H1 (cell line): ENCODE data around the gene CCDC89. TPM values are rescaled to one million over a fixed set of nuclear protein-coding genes. Genes with fewer than 3 reads are reported as not detected.

Experiments used
- CTCF ChIA-PET: fragments of 300-600 bp; sonication (Branson Sonifier 250); formaldehyde crosslinking; loops from one replicate; lab custom pipeline; 2021; ENCODE audit not compliant: partially characterized antibody; lab: Charles Lee
- POLR2A ChIA-PET: fragments of 300-600 bp; sonication (Branson Sonifier 250); formaldehyde crosslinking; loops from one replicate; lab custom pipeline; 2021; ENCODE audit warnings: inconsistent platforms; ENCODE audit not compliant: partially characterized antibody; lab: Charles Lee
- DNase-seq, 2 experiments: peaks; one replicate each; pipeline versions ENCODE4 v3.0.0 to v3.0.0-alpha.2; 2010 to 2022; ENCODE audit warnings: low spot score in 2 of 2, low read depth in 1 of 2, mixed read lengths in 1 of 2
- FAIRE-seq: peaks from 2 replicates; lab custom pipeline; 2011; peaks lifted over from hg19 to GRCh38; lab: Jason Lieb, UNC
- H2AFZ ChIP-seq: 2 replicates; pipeline ENCODE4 v1.8.1; 2012; ENCODE audit warnings: low read length, inconsistent platforms
- H2AK5ac ChIP-seq: 2 replicates; pipeline ENCODE4 v1.6.1; 2013; ENCODE audit warnings: low read depth, low read length
- H2BK120ac ChIP-seq: replicated peaks from 2 replicates; pipeline ENCODE3; 2013; ENCODE audit warnings: low read depth, low read length, inconsistent platforms
- H2BK12ac ChIP-seq: 2 replicates; pipeline ENCODE4 v1.6.1; 2013; ENCODE audit warnings: low read depth, low read length
- H2BK15ac ChIP-seq: 2 replicates; pipeline ENCODE4 v1.6.1; 2013; ENCODE audit warnings: low read length
- H2BK20ac ChIP-seq: 2 replicates; pipeline ENCODE4 v1.6.1; 2013; ENCODE audit warnings: low read length
- H2BK5ac ChIP-seq: 2 replicates; pipeline ENCODE4 v1.6.1; 2013; ENCODE audit warnings: low read depth, low read length
- H3K14ac ChIP-seq: 2 replicates; pipeline ENCODE4 v1.6.1; 2013; ENCODE audit warnings: inconsistent platforms; ENCODE audit not compliant: insufficient read length
- H3K18ac ChIP-seq: 2 replicates; pipeline ENCODE4 v1.6.1; 2013; ENCODE audit warnings: low read length; ENCODE audit errors: extremely low read depth
- H3K23ac ChIP-seq: 2 replicates; pipeline ENCODE4 v1.6.1; 2013; ENCODE audit warnings: inconsistent platforms; ENCODE audit not compliant: insufficient read length
- H3K23me2 ChIP-seq: 2 replicates; pipeline ENCODE4 v1.6.1; 2013; ENCODE audit warnings: low read depth, low read length
- H3K27ac ChIP-seq: 2 replicates; pipeline ENCODE4 v1.6.1; 2011; ENCODE audit warnings: low read depth, low read length, inconsistent platforms
- H3K27me3 ChIP-seq, 4 experiments: replicated peaks in 1 of 4; 1 replicate in 1 of 4; 2 replicates in 3 of 4; pipeline versions ENCODE4 v1.6.1 to v1.8.1; 2011 to 2013; ENCODE audit warnings: low read length in 3 of 4, mild to moderate bottlenecking in 3 of 4, inconsistent platforms in 2 of 4, mixed read lengths in 2 of 4, moderate library complexity in 1 of 4; ENCODE audit not compliant: control insufficient read depth in 3 of 4, insufficient read depth in 3 of 4; ENCODE audit errors: extremely low read depth in 1 of 4
- H3K36me3 ChIP-seq, 4 experiments: 2 replicates each; pipeline versions ENCODE4 v1.6.1 to v1.8.1; 2011 to 2013; ENCODE audit warnings: mild to moderate bottlenecking in 4 of 4, low read length in 3 of 4, moderate library complexity in 2 of 4, control low read depth in 1 of 4, inconsistent platforms in 1 of 4; ENCODE audit not compliant: insufficient read depth in 4 of 4, control insufficient read depth in 2 of 4
- H3K4ac ChIP-seq: replicated peaks from 2 replicates; pipeline ENCODE3; 2013; ENCODE audit warnings: low read length, low read depth, mixed read lengths, inconsistent platforms; ENCODE audit not compliant: insufficient read length
- H3K4me1 ChIP-seq, 4 experiments: replicated peaks in 1 of 4; 1 replicate in 1 of 4; 2 replicates in 3 of 4; pipeline versions ENCODE4 v1.6.1 to v1.8.1; 2011 to 2013; ENCODE audit warnings: low read length in 3 of 4, inconsistent platforms in 2 of 4, mixed read lengths in 1 of 4; ENCODE audit not compliant: insufficient read depth in 4 of 4, control insufficient read depth in 3 of 4
- H3K4me2 ChIP-seq, 2 experiments: 2 replicates each; pipeline versions ENCODE4 v1.6.1 to v1.8.1; 2011 to 2013; ENCODE audit warnings: low read depth in 2 of 2, low read length in 2 of 2, control low read depth in 1 of 2, inconsistent platforms in 1 of 2, mild to moderate bottlenecking in 1 of 2; ENCODE audit not compliant: insufficient read depth in 1 of 2
- H3K4me3 ChIP-seq, 4 experiments: fragments of 200-600, 300-600 bp in 1 of 4; sonication (generic), shearing (Covaris generic), sonication (Bioruptor Twin) in 1 of 4; 2 replicates each; pipeline versions ENCODE4 v1.5.1 to v1.8.1; 2011 to 2016; ENCODE audit warnings: low read length in 4 of 4, low read depth in 3 of 4, control low read depth in 2 of 4, inconsistent platforms in 2 of 4, mild to moderate bottlenecking in 2 of 4, mixed read lengths in 1 of 4, moderate library complexity in 1 of 4; ENCODE audit not compliant: insufficient read depth in 2 of 4; ENCODE audit errors: extremely low read depth in 1 of 4
- H3K56ac ChIP-seq: replicated peaks from 2 replicates; pipeline ENCODE3; 2013; ENCODE audit warnings: low read depth, mild to moderate bottlenecking, mixed read lengths, low read length, inconsistent platforms; ENCODE audit not compliant: insufficient read length
- H3K79me1 ChIP-seq: 2 replicates; pipeline ENCODE4 v1.6.1; 2013; ENCODE audit warnings: low read depth, low read length, control low read depth
- H3K79me2 ChIP-seq, 2 experiments: 2 replicates each; pipeline versions ENCODE4 v1.6.1 to v1.8.1; 2012 to 2013; ENCODE audit warnings: low read length in 2 of 2, mild to moderate bottlenecking in 2 of 2, inconsistent platforms in 1 of 2; ENCODE audit not compliant: insufficient read depth in 2 of 2, control insufficient read depth in 1 of 2
- H3K9ac ChIP-seq, 4 experiments: replicated peaks in 1 of 4; 1 replicate in 1 of 4; 2 replicates in 3 of 4; pipeline versions ENCODE4 v1.6.1 to v1.8.1; 2011 to 2013; ENCODE audit warnings: low read depth in 3 of 4, low read length in 3 of 4, control low read depth in 2 of 4, mild to moderate bottlenecking in 2 of 4, moderate library complexity in 2 of 4, inconsistent platforms in 1 of 4; ENCODE audit errors: extremely low read depth in 1 of 4
- H3K9me3 ChIP-seq, 2 experiments: 2 replicates each; pipeline versions ENCODE4 v1.6.1 to v1.8.1; 2012 to 2013; ENCODE audit warnings: mild to moderate bottlenecking in 2 of 2, moderate library complexity in 2 of 2, control low read depth in 1 of 2, inconsistent platforms in 1 of 2, low read depth in 1 of 2, low read length in 1 of 2, mixed read lengths in 1 of 2; ENCODE audit not compliant: insufficient read depth in 2 of 2
- H4K20me1 ChIP-seq, 2 experiments: replicated peaks in 1 of 2; 2 replicates each; pipeline versions ENCODE3 to v1.8.1; 2011 to 2013; ENCODE audit warnings: inconsistent platforms in 2 of 2, low read length in 2 of 2, mild to moderate bottlenecking in 1 of 2; ENCODE audit not compliant: insufficient read depth in 2 of 2, control insufficient read depth in 1 of 2
- H4K5ac ChIP-seq: 2 replicates; pipeline ENCODE4 v1.6.1; 2013; ENCODE audit warnings: low read length, low read depth, mixed read lengths, inconsistent platforms; ENCODE audit not compliant: insufficient read length
- H4K8ac ChIP-seq: 2 replicates; pipeline ENCODE4 v1.8.0; 2013; ENCODE audit warnings: mild to moderate bottlenecking, moderate library complexity, low read length, inconsistent platforms; ENCODE audit not compliant: insufficient read depth; ENCODE audit errors: extremely low read depth
- H4K91ac ChIP-seq: replicated peaks from 2 replicates; pipeline ENCODE3; 2013; ENCODE audit warnings: low read length, mixed read lengths, inconsistent platforms; ENCODE audit not compliant: insufficient read length
- ATF2 ChIP-seq: IDR thresholded peaks from 2 replicates; pipeline ENCODE4 v1.6.1; 2012; ENCODE audit warnings: low read length, inconsistent platforms
- CTCF ChIP-seq, 3 experiments: IDR thresholded peaks; 1 replicate in 2 of 3; 2 replicates in 1 of 3; pipeline versions ENCODE4 v1.5.1 to v1.6.1; 2011; ENCODE audit warnings: low read length in 3 of 3, mild to moderate bottlenecking in 3 of 3, inconsistent platforms in 2 of 3, low read depth in 1 of 3, moderate library complexity in 1 of 3; ENCODE audit not compliant: insufficient read depth in 1 of 3; ENCODE audit errors: control extremely low read depth in 1 of 3
- EGR1 ChIP-seq: IDR thresholded peaks from 2 replicates; pipeline ENCODE4 v1.6.1; 2011; ENCODE audit warnings: low read depth, low read length, borderline replicate concordance
- JUN ChIP-seq: IDR thresholded peaks from 2 replicates; pipeline ENCODE4 v1.6.1; 2011; ENCODE audit warnings: low read depth, mild to moderate bottlenecking, improper control_type of control experiment, low read length
- JUND ChIP-seq: IDR thresholded peaks from 2 replicates; pipeline ENCODE4 v1.6.1; 2011; ENCODE audit warnings: mild to moderate bottlenecking, improper control_type of control experiment, low read length
- MAFK ChIP-seq: IDR thresholded peaks from 2 replicates; pipeline ENCODE4 v1.6.1; 2012; ENCODE audit warnings: low read depth, mild to moderate bottlenecking, improper control_type of control experiment, low read length
- TAF7 ChIP-seq: optimal IDR thresholded peaks from 2 replicates; pipeline ENCODE3; 2011; ENCODE audit warnings: low read depth, mild to moderate bottlenecking, inconsistent platforms, low read length, moderate library complexity, borderline replicate concordance
- TCF12 ChIP-seq: IDR thresholded peaks from 2 replicates; pipeline ENCODE4 v1.6.1; 2011; ENCODE audit warnings: low read depth, mild to moderate bottlenecking, low read length
- USF2 ChIP-seq: IDR thresholded peaks from 2 replicates; pipeline ENCODE4 v1.6.1; 2011; ENCODE audit warnings: low read length, improper control_type of control experiment
- polyA plus RNA-seq, 7 experiments: library from polyadenylated mRNA; depleted of rRNA in 3 of 7; stranded (reverse) in 5 of 7; unstranded in 2 of 7; fragments of >200 nt in 5 of 7; fragments of 200-250 nt in 2 of 7; gene quantifications; 1 replicate in 5 of 7; 2 replicates in 1 of 7; 4 replicates in 1 of 7; pipeline versions ENCODE4 v1.2.1 to v1.2.3, GENCODE V29; 2011 to 2013; ENCODE audit warnings: missing spikeins in 2 of 7, mixed read lengths in 2 of 7
- total RNA-seq: library from RNA; stranded (reverse); fragmentation: NEBNext Ultra II Directional; extraction: Animal tissue kit (Norgen Biotek cat#: 25700); gene quantifications from 2 replicates; pipeline ENCODE4 v1.2.1, GENCODE V29; 2021

CCDC89 gene
- total and polyA plus RNA-seq, 2 of the 8 experiments (the other 6 are each of a cell fraction or from before 2014, with no cell fraction given): not detected

- ChIA-PET CTCF (interaction anchor here (0.7 to 5.1 kb wide), 19 partner anchors 10 to 131 kb away, joined by 3 to 33 read pairs (median 3); partner anchors contain the start of gene CCDC89), POLR2A (no interaction called here)
- Histone ChIP-seq H3K4me1 (no peaks in the 10 kb centered on the region), H3K9me3 (no peaks in the 10 kb centered on the region), H3K23ac (no peak overlapping the region), H2BK20ac (no peak overlapping the region), H3K36me3 (no peaks in the 10 kb centered on the region; a peak in 1 of 8 replicates), H4K91ac (no peak overlapping the region), H2BK12ac (no peak overlapping the region), H2AK5ac (no peak overlapping the region), H2BK5ac (no peak overlapping the region), H3K4me3 (no peak overlapping the region), H3K27me3 (no peaks in the 10 kb centered on the region), H3K18ac (no peak overlapping the region), H3K9ac (no peak overlapping the region), H3K79me2 (no peaks in the 10 kb centered on the region), H4K5ac (no peak overlapping the region), H2AFZ (peak overlapping the region; percentile 39; the same call in 1 of the 2 replicates), H3K14ac (no peak overlapping the region), H3K23me2 (no peaks in the 10 kb centered on the region), H2BK120ac (no peak overlapping the region), H2BK15ac (no peak overlapping the region), H3K79me1 (no peaks in the 10 kb centered on the region), H3K27ac (no peak overlapping the region), H3K56ac (no peak overlapping the region), H3K4me2 (no peak overlapping the region), H3K4ac (no peak overlapping the region), H4K8ac (no peak overlapping the region), H4K20me1 (no peaks in the 10 kb centered on the region)
- DNase-seq (no peak), FAIRE-seq (no peak)
- TF ChIP-seq TCF12 (no peak), USF2 (no peak), CTCF (IDR thresholded peaks at IDR 0.05; ENCODE audit: control extremely low read depth in 1 of 3, insufficient read depth in 1 of 3, low read depth in 1 of 3, low read length in 3 of 3) (no peak), JUN (no peak), EGR1 (no peak), ATF2 (no peak), TAF7 (no peak), MAFK (no peak), JUND (no peak)
Measured at GRCh38 chr11:85695546-85695945, 9.6 kb upstream of the CCDC89 start.
